Neural progenitor cell (in vitro differentiated cells): Measurements from ENCODE around the gene ADRA2B.
A peak's percentile ranks its signal among the peaks of the same experiment; 100 is the strongest.

Experiments
- EZH2phosphoT487 ChIP-seq: fragments of 200-600 bp; sonication (generic); IDR thresholded peaks from 2 replicates; pipeline ENCODE4 v1.6.1; 2017; ENCODE audit warnings: antibody characterized with exemption
- TF ChIP-seq, protein P1 (sequence below): fragments of 200-600 bp; sonication (generic); IDR thresholded peaks from 2 replicates; pipeline ENCODE4 v1.5.1; 2017; ENCODE audit warnings: antibody characterized with exemption, mild to moderate bottlenecking

DNA sequence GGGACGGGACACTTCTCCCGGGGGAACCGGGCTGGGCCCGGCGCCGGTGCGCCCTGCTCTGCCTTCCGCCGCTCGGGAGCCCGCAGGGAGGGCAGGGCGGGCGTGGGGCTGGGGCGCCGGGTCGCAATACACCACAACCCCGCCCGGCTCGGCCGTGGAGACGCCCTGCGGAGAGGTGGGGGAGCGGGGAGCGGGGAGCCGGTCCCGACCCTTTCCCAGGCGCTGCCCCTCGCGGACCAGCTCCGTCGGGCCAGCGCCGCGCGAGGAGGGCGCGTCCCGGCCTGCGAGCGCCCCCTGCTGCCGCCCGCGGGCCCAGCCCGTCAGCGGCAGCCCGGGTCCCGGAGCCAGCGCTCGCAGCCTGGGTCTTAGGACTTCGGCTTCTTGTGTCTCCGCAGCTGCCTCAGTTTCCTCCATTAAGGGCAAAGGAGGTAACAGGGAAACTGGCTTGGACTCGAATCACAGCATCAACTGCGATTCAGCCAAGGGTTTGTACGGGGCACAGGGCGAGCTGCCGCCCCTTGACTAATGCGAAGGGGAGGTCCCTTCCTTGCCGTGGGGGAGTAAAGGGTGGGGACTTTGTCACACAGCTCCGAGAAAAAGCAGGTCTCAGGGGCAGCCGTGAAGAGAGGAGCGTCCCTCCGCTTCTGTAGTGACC lies 635 bp upstream of the ADRA2B start:
- TF ChIP-seq, protein P1, sequence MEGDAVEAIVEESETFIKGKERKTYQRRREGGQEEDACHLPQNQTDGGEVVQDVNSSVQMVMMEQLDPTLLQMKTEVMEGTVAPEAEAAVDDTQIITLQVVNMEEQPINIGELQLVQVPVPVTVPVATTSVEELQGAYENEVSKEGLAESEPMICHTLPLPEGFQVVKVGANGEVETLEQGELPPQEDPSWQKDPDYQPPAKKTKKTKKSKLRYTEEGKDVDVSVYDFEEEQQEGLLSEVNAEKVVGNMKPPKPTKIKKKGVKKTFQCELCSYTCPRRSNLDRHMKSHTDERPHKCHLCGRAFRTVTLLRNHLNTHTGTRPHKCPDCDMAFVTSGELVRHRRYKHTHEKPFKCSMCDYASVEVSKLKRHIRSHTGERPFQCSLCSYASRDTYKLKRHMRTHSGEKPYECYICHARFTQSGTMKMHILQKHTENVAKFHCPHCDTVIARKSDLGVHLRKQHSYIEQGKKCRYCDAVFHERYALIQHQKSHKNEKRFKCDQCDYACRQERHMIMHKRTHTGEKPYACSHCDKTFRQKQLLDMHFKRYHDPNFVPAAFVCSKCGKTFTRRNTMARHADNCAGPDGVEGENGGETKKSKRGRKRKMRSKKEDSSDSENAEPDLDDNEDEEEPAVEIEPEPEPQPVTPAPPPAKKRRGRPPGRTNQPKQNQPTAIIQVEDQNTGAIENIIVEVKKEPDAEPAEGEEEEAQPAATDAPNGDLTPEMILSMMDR: peak; percentile 90
- TF ChIP-seq EZH2phosphoT487: no peak
